ENCODE data around the gene NFASC.

The NFASC gene

DNA sequence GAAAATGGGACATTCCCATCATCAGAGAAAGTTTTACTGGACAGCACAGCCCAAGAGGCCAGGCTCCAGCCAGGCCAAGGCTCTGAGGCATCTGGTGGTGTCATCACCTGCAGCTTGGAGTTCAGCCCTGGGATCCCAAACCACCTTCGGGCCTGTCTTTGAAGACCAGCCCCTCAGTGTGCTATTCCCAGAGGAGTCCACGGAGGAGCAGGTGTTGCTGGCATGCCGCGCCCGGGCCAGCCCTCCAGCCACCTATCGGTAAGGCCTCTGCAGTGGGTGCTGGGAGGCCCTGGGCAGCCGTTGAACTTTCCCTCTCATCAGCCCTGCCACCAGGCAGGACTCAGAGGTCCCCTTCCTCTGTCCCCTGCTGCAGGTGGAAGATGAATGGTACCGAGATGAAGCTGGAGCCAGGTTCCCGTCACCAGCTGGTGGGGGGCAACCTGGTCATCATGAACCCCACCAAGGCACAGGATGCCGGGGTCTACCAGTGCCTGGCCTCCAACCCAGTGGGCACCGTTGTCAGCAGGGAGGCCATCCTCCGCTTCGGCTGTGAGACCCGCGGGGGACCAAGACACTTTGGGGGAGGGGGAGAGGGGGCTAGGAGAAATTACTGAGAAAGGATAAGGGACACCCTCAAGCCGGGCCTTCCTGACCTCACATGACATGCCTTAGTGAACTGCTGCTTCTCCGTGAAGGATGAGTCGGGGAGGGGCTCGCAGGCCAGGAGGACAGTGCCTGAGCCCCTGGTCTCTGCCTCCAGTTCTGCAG, 187.3 kb downstream of the NFASC start:
- no peaks in the 10 kb centered on the region for H3K27me3 ChIP-seq (replicated peaks)
- H3K4me3 ChIP-seq (ENCODE audit: low read depth, low read length): no peak overlapping the region
- H3K36me3 ChIP-seq (replicated peaks): no peaks in the 10 kb centered on the region
- DNase-seq: no peak
- in situ Hi-C loops (cut with HindIII; ENCODE audit: low pct_ligation_motif_present, low sequenced_read_pairs): no loop called here
- TF ChIP-seq, protein P1, sequence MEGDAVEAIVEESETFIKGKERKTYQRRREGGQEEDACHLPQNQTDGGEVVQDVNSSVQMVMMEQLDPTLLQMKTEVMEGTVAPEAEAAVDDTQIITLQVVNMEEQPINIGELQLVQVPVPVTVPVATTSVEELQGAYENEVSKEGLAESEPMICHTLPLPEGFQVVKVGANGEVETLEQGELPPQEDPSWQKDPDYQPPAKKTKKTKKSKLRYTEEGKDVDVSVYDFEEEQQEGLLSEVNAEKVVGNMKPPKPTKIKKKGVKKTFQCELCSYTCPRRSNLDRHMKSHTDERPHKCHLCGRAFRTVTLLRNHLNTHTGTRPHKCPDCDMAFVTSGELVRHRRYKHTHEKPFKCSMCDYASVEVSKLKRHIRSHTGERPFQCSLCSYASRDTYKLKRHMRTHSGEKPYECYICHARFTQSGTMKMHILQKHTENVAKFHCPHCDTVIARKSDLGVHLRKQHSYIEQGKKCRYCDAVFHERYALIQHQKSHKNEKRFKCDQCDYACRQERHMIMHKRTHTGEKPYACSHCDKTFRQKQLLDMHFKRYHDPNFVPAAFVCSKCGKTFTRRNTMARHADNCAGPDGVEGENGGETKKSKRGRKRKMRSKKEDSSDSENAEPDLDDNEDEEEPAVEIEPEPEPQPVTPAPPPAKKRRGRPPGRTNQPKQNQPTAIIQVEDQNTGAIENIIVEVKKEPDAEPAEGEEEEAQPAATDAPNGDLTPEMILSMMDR (IDR thresholded peaks at IDR 0.05; ENCODE audit: low read depth, low read length, missing control alignments): no peak
- H3K27ac ChIP-seq: no peak overlapping the region

DNA sequence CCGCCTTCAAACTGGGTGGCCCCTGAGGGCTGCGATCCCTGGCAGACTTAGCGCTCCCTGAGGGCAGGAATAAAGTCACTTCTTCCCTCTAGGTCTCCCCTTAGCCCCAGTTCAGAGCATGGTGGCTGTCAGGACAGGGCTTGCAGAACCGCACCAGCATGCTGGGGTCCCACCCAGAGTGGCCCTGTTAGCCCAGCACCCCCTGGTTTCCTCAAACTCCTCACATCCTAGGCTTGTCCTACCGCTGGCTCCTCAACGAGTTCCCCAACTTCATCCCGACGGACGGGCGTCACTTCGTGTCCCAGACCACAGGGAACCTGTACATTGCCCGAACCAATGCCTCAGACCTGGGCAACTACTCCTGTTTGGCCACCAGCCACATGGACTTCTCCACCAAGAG, 188.2 kb downstream of the NFASC start:
- Histone ChIP-seq H3K36me3 (replicated peaks) (no peaks in the 10 kb centered on the region), H3K4me3 (ENCODE audit: low read depth, low read length) (no peak overlapping the region), H3K27ac (no peak overlapping the region), H3K27me3 (replicated peaks) (no peaks in the 10 kb centered on the region)
- TF ChIP-seq, protein P1 (IDR thresholded peaks at IDR 0.05; ENCODE audit: low read depth, low read length, missing control alignments): no peak
- in situ Hi-C loops (cut with HindIII; ENCODE audit: low pct_ligation_motif_present, low sequenced_read_pairs): no loop called here
- DNase-seq: no peak

DNA sequence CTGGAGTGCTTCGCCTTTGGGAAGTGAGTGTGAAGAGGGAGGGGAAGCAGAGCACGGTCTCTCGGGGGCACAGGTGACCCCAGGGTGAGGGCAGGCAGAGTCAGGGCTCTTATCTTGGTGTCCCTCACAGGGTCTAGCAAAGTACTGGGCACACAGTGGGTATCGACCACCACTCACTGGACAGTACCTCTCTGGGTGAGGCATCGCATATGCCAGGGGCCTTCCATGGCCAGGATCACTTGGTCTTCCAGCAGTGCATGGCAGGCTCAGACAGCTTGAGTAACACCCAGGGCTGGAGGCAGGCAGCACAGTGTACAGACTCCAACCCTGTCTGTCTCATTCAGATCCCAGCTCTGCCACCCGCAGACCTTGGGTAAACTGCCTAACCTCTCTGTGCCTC, 189.0 kb downstream of the NFASC start:
- no peak for DNase-seq
- Histone ChIP-seq H3K4me3 (ENCODE audit: low read depth, low read length) (no peak overlapping the region), H3K27me3 (replicated peaks) (no peaks in the 10 kb centered on the region), H3K27ac (no peak overlapping the region), H3K36me3 (replicated peaks) (no peaks in the 10 kb centered on the region)
- in situ Hi-C loops (cut with HindIII; ENCODE audit: low pct_ligation_motif_present, low sequenced_read_pairs): no loop called here
- TF ChIP-seq, protein P1 (IDR thresholded peaks at IDR 0.05; ENCODE audit: low read depth, low read length, missing control alignments): no peak

DNA sequence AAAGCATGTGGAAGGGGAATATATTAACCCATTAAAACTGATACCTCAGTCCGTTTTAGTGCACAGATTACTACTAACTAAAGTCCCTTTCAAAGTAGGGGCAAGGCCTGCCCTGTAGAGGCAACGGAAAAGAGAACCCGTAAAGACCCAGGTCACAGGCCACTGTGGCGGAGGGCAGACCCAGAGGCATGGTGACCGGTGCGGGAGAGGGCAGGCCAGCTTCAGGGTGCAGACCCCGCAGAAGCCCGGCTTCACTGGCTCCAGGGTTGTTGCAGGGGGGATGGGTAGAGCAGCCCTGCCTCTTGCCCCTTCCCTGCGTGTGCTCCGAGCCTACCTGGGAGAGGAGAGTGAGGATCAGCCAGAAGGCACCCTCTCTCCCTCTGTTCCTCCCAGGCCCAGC, 190.1 kb downstream of the NFASC start:
- no peak for DNase-seq

DNA sequence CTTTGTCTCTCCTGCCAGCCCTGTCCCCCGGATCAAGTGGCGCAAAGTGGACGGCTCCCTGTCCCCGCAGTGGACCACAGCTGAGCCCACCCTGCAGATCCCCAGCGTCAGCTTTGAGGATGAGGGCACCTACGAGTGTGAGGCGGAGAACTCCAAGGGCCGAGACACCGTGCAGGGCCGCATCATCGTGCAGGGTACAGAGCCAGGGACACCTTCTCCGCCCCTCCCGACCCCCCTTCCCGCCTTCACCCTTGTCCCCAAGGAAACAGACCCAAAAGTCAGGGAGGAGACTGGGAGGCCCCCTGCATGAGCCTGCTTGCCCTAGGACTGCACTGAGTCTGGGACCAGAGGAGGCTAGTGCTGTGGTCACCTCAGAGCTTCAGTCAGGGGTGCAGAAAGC, 190.6 kb downstream of the NFASC start:
- Histone ChIP-seq H3K4me3 (ENCODE audit: low read depth, low read length) (no peak overlapping the region), H3K27me3 (replicated peaks) (no peaks in the 10 kb centered on the region), H3K27ac (no peak overlapping the region), H3K36me3 (replicated peaks) (no peaks in the 10 kb centered on the region)
- in situ Hi-C loops (cut with HindIII; ENCODE audit: low pct_ligation_motif_present, low sequenced_read_pairs): no loop called here
- TF ChIP-seq, protein P1 (IDR thresholded peaks at IDR 0.05; ENCODE audit: low read depth, low read length, missing control alignments): no peak
- no peak for DNase-seq

More for the DNA sequence above, 190.1 kb downstream of the NFASC start:
- no peak overlapping the region for H3K27ac ChIP-seq
- no peak overlapping the region for H3K4me3 ChIP-seq (ENCODE audit: low read depth, low read length)
- no peaks in the 10 kb centered on the region for H3K27me3 ChIP-seq (replicated peaks)
- in situ Hi-C loops (cut with HindIII; ENCODE audit: low pct_ligation_motif_present, low sequenced_read_pairs): no loop called here
- no peaks in the 10 kb centered on the region for H3K36me3 ChIP-seq (replicated peaks)
- TF ChIP-seq, protein P1 (IDR thresholded peaks at IDR 0.05; ENCODE audit: low read depth, low read length, missing control alignments): no peak

DNA sequence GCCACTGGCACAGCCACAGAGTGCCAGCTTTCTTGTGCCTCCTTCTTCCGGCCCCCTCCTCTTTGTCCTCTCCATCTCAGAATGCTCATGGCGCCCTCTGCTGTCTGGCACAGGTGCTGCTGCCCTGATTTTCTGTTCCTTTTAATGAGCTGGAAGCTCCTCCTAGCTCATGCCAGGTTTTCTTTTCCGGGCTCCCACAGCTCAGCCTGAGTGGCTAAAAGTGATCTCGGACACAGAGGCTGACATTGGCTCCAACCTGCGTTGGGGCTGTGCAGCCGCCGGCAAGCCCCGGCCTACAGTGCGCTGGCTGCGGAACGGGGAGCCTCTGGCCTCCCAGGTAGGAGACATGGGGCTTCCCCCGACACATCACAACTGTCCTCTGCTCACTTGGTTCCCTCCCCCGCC, 191.0 kb downstream of the NFASC start:
- Histone ChIP-seq H3K4me3 (ENCODE audit: low read depth, low read length) (no peak overlapping the region), H3K27ac (no peak overlapping the region), H3K36me3 (replicated peaks) (no peaks in the 10 kb centered on the region), H3K27me3 (replicated peaks) (no peaks in the 10 kb centered on the region)
- peak; percentile 71 for DNase-seq
- TF ChIP-seq, protein P1 (IDR thresholded peaks at IDR 0.05; ENCODE audit: low read depth, low read length, missing control alignments): peak; percentile 96
- in situ Hi-C loops (cut with HindIII; ENCODE audit: low pct_ligation_motif_present, low sequenced_read_pairs): no loop called here

All from brain microvascular endothelial cell (primary cell).